K562 (cell line): Measurements from ENCODE around the gene PCDH1. TPM values are rescaled to one million over a fixed set of nuclear protein-coding genes. Genes with fewer than 3 reads are reported as not detected.

Experiments used
- CAMTA2 ChIP-seq: fragments of 250-450 bp; sonication (Bioruptor Pico); conservative IDR thresholded peaks from 2 replicates; pipeline ENCODE4 v1.5.1; 2022
- CBX2 ChIP-seq: fragments of 200-600 bp; sonication (generic); IDR thresholded peaks from one replicate; pipeline ENCODE4 v1.6.1; 2012; ENCODE audit warnings: mild to moderate bottlenecking, low read length, inconsistent platforms; ENCODE audit not compliant: insufficient read depth, poor library complexity, severe bottlenecking
- CHD4 ChIP-seq: fragments of 200-600 bp; sonication (generic); IDR thresholded peaks from 3 replicates; pipeline ENCODE4 v1.6.1; 2012; ENCODE audit warnings: low read depth, mild to moderate bottlenecking, mixed read lengths, low read length, inconsistent platforms; ENCODE audit not compliant: insufficient read depth, insufficient replicate concordance, poor library complexity, severe bottlenecking
- ESRRB ChIP-seq: fragments of 250-450 bp; sonication (Bioruptor Pico); IDR thresholded peaks from 2 replicates; pipeline ENCODE4 v1.5.0; 2020; ENCODE audit warnings: mild to moderate bottlenecking, moderate library complexity, borderline replicate concordance
- HLTF ChIP-seq: fragments of 450-650 bp; IDR thresholded peaks from 2 replicates; pipeline ENCODE4 v1.6.1; 2016
- ILF3 ChIP-seq: fragments of 450-650 bp; IDR thresholded peaks from 2 replicates; pipeline ENCODE4 v1.6.1; 2018; ENCODE audit warnings: antibody characterized with exemption, mild to moderate bottlenecking, moderate library complexity, borderline replicate concordance
- ILK ChIP-seq: fragments of 450-650 bp; IDR thresholded peaks from 2 replicates; pipeline ENCODE4 v1.6.1; 2016; ENCODE audit warnings: missing genetic modification characterization, low read depth, mild to moderate bottlenecking, missing compliant biosample characterization, moderate library complexity, borderline replicate concordance
- IRF1 ChIP-seq: sonication (generic); formaldehyde crosslinking; IDR thresholded peaks from 2 replicates; pipeline ENCODE4 v1.8.0; 2022; ENCODE audit warnings: missing genetic modification reagents, mild to moderate bottlenecking, borderline replicate concordance
- JUN ChIP-seq, 2 experiments: sonication (generic) in 1 of 2; formaldehyde crosslinking in 1 of 2; IDR thresholded peaks; 2 replicates each; pipeline versions ENCODE4 v1.6.1 to v1.8.0; 2012 to 2022; ENCODE audit warnings: borderline replicate concordance in 2 of 2, mild to moderate bottlenecking in 2 of 2, improper control_type of control experiment in 1 of 2, low read depth in 1 of 2, low read length in 1 of 2, missing genetic modification reagents in 1 of 2
- MAFG ChIP-seq: fragments of 450-650 bp; conservative IDR thresholded peaks from 2 replicates; pipeline ENCODE4 v1.6.1; 2016; ENCODE audit warnings: missing genetic modification characterization, missing compliant biosample characterization
- MAZ ChIP-seq, 2 experiments: fragments of 450-650 bp in 1 of 2; sonication (generic) in 1 of 2; formaldehyde crosslinking; IDR thresholded peaks in 1 of 2; conservative IDR thresholded peaks in 1 of 2; 2 replicates each; pipeline versions ENCODE4 v1.4.0 to v1.5.0; 2020; ENCODE audit warnings: mild to moderate bottlenecking in 1 of 2, missing genetic modification reagents in 1 of 2
- NCOA2 ChIP-seq, 2 experiments: fragments of 450-650 bp; IDR thresholded peaks; 2 replicates each; pipeline ENCODE4 v1.6.1; 2018; ENCODE audit warnings: mild to moderate bottlenecking in 2 of 2, moderate library complexity in 1 of 2; ENCODE audit not compliant: partially characterized antibody in 2 of 2
- NFIX ChIP-seq: fragments of 250-450 bp; sonication (Bioruptor Pico); IDR thresholded peaks from 2 replicates; pipeline ENCODE4 v1.4.0; 2020; ENCODE audit warnings: low read depth, mild to moderate bottlenecking, moderate library complexity
- NR4A1 ChIP-seq, 2 experiments: fragments of 250-450 bp in 1 of 2; fragments of 450-650 bp in 1 of 2; sonication (Bioruptor Pico) in 1 of 2; IDR thresholded peaks; 2 replicates each; pipeline versions ENCODE4 v1.4.0 to v1.6.1; 2016 to 2020; ENCODE audit warnings: mild to moderate bottlenecking in 2 of 2, missing compliant biosample characterization in 1 of 2, missing genetic modification characterization in 1 of 2, moderate library complexity in 1 of 2
- PCBP1 ChIP-seq: fragments of 200-400 bp; formaldehyde crosslinking; IDR thresholded peaks from 2 replicates; pipeline ENCODE4 v1.6.1; 2018; ENCODE audit warnings: mild to moderate bottlenecking, low read depth, low read length; ENCODE audit not compliant: poor library complexity, severe bottlenecking
- RBM25 ChIP-seq: fragments of 200-400 bp; formaldehyde crosslinking; IDR thresholded peaks from 2 replicates; pipeline ENCODE4 v1.6.1; 2018; ENCODE audit warnings: low read length, low read depth, moderate library complexity; ENCODE audit not compliant: severe bottlenecking
- SP1 ChIP-seq: sonication (generic); formaldehyde crosslinking; IDR thresholded peaks from 2 replicates; pipeline ENCODE4 v1.8.1; 2022; ENCODE audit warnings: mild to moderate bottlenecking, missing genetic modification reagents
- SPI1 ChIP-seq: IDR thresholded peaks from 2 replicates; pipeline ENCODE4 v1.6.1; 2011; ENCODE audit warnings: low read depth, low read length, control low read depth, borderline replicate concordance
- SRSF3 ChIP-seq: fragments of 200-400 bp; formaldehyde crosslinking; IDR thresholded peaks from 2 replicates; pipeline ENCODE4 v1.6.1; 2016; ENCODE audit warnings: mild to moderate bottlenecking, low read length, moderate library complexity; ENCODE audit not compliant: insufficient read depth
- WHSC1 ChIP-seq: IDR thresholded peaks from one replicate; pipeline ENCODE4 v1.6.1; 2012; ENCODE audit warnings: low read length, control low read depth, inconsistent platforms
- ZKSCAN8 ChIP-seq: fragments of 200-800 bp; sonication (Bioruptor generic); IDR thresholded peaks from 2 replicates; pipeline ENCODE4 v1.6.1; 2016; ENCODE audit warnings: missing genetic modification characterization, missing compliant biosample characterization
- ZNF12 ChIP-seq: sonication (generic); formaldehyde crosslinking; IDR thresholded peaks from 2 replicates; pipeline ENCODE4 v1.4.0; 2020; ENCODE audit warnings: mild to moderate bottlenecking, missing genetic modification reagents
- ZNF212 ChIP-seq: fragments of 450-650 bp; formaldehyde crosslinking; IDR thresholded peaks from 2 replicates; pipeline ENCODE4 v1.4.0; 2020; ENCODE audit warnings: mild to moderate bottlenecking
- ZNF589 ChIP-seq: fragments of 200-800 bp; sonication (Bioruptor generic); IDR thresholded peaks from 2 replicates; pipeline ENCODE4 v1.6.1; 2016; ENCODE audit warnings: low read depth, missing genetic modification characterization, missing compliant biosample characterization
- ZNF699 ChIP-seq: fragments of 250-450 bp; sonication (Bioruptor Pico); IDR thresholded peaks from 2 replicates; pipeline ENCODE4 v1.8.0; 2021; ENCODE audit warnings: mild to moderate bottlenecking, moderate library complexity; ENCODE audit not compliant: insufficient replicate concordance
- polyA plus RNA-seq, 8 experiments: library from polyadenylated mRNA; depleted of rRNA in 4 of 8; stranded (reverse) in 5 of 8; unstranded in 3 of 8; fragments of >200 nt; fragmentation: Nextera tagmentation in 2 of 8; fragmentation: Illumina TruSeq in 1 of 8; extraction: Ambion mirVana in 2 of 8; extraction: Trizol in 1 of 8; gene quantifications; 2 replicates each; pipeline versions ENCODE4 v1.2.1 to v1.2.3, GENCODE V29; 2011 to 2014; ENCODE audit warnings: inconsistent platforms in 1 of 8, missing spikeins in 1 of 8
- total RNA-seq, 7 experiments: library from RNA; depleted of rRNA in 6 of 7; stranded (reverse); fragments of >200 nt in 6 of 7; fragmentation: Illumina TruSeq in 2 of 7; extraction: Trizol in 2 of 7; gene quantifications; 2 replicates each; pipeline versions ENCODE4 v1.2.1 to v1.2.3, GENCODE V29; 2011 to 2021; ENCODE audit warnings: low replicate concordance in 1 of 7

The PCDH1 gene
- total and polyA plus RNA-seq, 9 of the 15 experiments (the other 6 are each of a cell fraction or from before 2014, with no cell fraction given), result 0.11 to 3.6 (median 1.9) TPM; not detected in 1

DNA sequence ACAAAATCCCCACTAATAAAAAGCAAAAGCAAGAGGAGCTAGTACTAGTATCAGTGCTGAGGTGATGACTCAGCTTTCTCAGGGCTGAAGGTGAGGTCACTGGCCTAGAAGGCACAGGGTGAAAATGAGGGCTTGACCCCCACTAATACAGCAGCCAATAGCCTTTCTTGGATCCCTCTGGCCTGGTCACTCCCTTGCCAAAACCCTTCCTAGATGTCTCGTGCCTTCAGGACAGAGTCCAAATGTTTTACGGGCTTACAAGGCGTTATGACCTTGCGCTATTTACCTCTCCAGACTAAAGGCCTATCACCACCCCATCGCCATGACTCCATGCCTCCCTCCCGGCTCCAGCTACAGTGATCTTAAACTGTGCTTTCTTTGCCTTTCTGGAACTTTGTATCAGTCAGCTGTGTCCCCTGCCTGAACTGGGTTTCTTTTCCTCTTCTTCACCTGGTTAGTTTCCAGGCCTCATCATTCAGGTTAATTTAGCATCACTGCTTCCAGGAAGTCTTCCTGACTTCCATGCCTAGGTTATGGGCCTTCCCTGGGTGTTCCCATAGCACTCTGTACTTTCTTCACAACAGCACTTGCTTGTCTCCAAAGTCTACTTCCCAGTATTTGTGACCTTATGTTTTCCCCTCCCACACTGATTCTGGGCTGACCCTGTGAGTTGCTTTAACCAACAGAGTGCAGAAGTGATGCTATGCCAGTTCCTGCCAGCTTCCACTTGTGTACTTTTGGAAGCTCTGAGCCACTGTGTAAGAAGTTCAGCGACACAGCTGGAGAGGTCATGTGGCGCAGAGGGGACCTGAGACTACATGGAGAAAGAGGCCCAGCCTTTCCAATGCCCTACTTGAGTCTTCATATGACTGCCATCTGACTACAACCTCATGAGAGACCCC, 41.3 kb upstream of the PCDH1 start (continued):
- TF ChIP-seq SRSF3, result no peak
- TF ChIP-seq ZNF12 (CRISPR knock-in tag), result peak; percentile 77
- no peak for TF ChIP-seq PCBP1
- no peak for TF ChIP-seq WHSC1
- no peak for TF ChIP-seq SPI1
- no peak for TF ChIP-seq ZNF212 (CRISPR knock-in tag)
- peak; percentile 81 for TF ChIP-seq JUN (IDR thresholded peaks at IDR 0.05; ENCODE audit: borderline replicate concordance, low read depth, low read length)
- no peak for TF ChIP-seq JUN (CRISPR knock-in tag; IDR thresholded peaks at IDR 0.05; ENCODE audit: borderline replicate concordance)
- peak; percentile 13 for TF ChIP-seq RBM25
- TF ChIP-seq SP1 (CRISPR knock-in tag), result no peak
- TF ChIP-seq MAZ (CRISPR knock-in tag; conservative IDR thresholded peaks at IDR 0.05 in 1 of 2, IDR thresholded peaks at IDR 0.05 in 1 of 2), result no peak
- no peak; the same call in none of the 2 replicates for TF ChIP-seq ZNF589
- TF ChIP-seq CHD4, result no peak
- no peak for TF ChIP-seq CAMTA2
- no peak for TF ChIP-seq ESRRB
- TF ChIP-seq NFIX, result no peak
- TF ChIP-seq NCOA2 (IDR thresholded peaks at IDR 0.05; ENCODE audit: partially characterized antibody in 2 of 2), result no peak
- peak; percentile 98 for TF ChIP-seq MAFG
- TF ChIP-seq HLTF, result no peak
- TF ChIP-seq ILF3, result no peak
- TF ChIP-seq IRF1 (CRISPR knock-in tag), result no peak
- no peak for TF ChIP-seq ZKSCAN8
- TF ChIP-seq NR4A1 (CRISPR knock-in tag; IDR thresholded peaks at IDR 0.05), result no peak
- TF ChIP-seq NR4A1 (tag; IDR thresholded peaks at IDR 0.05), result peak; percentile 79
- TF ChIP-seq CBX2, result no peak
- TF ChIP-seq ZNF699 (CRISPR knock-in tag), result no peak
- no peak for TF ChIP-seq ILK (tag)
